ENCODE measurements around the gene PGM2.

- TF ChIP-seq CTCF (IDR thresholded peaks at IDR 0.05) = no peak
- no peak for TF ChIP-seq EP300 (IDR thresholded peaks at IDR 0.05)
- TF ChIP-seq POLR2A (IDR thresholded peaks at IDR 0.05) = no peak
Observed at GRCh38 chr4:37835031-37835430, 8.5 kb downstream of the PGM2 start.

All from upper lobe of left lung (tissue), 4 donors.